Measurements from ENCODE around the gene OR56B4.

Gene OR56B4

DNA sequence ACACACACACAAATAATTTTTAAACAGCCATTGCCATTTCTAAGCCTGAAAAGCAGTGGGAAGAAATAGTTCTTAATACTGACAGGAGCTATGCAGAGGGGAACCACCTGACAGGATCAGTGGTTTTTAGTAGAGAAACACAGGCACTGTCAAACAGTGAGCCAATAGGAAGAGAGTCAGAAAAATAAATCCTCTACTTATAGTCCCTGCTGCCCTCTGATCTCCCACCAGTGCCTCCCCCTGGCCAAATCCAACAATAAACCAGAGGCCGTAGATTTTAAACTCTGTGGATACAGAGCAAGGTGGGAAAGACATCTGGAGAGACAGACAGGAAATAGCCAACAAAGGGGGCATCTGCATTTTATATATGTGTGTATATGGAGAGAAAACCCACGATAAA lies 7.9 kb upstream of the OR56B4 start:
- H3K9me3 ChIP-seq: no peaks in the 10 kb centered on the region
- H3K4me3 ChIP-seq: no peak overlapping the region
- no peak for DNase-seq
- TF ChIP-seq, protein P1, sequence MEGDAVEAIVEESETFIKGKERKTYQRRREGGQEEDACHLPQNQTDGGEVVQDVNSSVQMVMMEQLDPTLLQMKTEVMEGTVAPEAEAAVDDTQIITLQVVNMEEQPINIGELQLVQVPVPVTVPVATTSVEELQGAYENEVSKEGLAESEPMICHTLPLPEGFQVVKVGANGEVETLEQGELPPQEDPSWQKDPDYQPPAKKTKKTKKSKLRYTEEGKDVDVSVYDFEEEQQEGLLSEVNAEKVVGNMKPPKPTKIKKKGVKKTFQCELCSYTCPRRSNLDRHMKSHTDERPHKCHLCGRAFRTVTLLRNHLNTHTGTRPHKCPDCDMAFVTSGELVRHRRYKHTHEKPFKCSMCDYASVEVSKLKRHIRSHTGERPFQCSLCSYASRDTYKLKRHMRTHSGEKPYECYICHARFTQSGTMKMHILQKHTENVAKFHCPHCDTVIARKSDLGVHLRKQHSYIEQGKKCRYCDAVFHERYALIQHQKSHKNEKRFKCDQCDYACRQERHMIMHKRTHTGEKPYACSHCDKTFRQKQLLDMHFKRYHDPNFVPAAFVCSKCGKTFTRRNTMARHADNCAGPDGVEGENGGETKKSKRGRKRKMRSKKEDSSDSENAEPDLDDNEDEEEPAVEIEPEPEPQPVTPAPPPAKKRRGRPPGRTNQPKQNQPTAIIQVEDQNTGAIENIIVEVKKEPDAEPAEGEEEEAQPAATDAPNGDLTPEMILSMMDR (IDR thresholded peaks at IDR 0.05): no peak
- no peaks in the 10 kb centered on the region for H3K27me3 ChIP-seq
- no peak overlapping the region for H3K27ac ChIP-seq
- intact Hi-C loops (cut with DNase I; ENCODE audit: low total_unique reads): no loop called here
- no peaks in the 10 kb centered on the region for H3K36me3 ChIP-seq
- H3K4me1 ChIP-seq: no peaks in the 10 kb centered on the region

DNA sequence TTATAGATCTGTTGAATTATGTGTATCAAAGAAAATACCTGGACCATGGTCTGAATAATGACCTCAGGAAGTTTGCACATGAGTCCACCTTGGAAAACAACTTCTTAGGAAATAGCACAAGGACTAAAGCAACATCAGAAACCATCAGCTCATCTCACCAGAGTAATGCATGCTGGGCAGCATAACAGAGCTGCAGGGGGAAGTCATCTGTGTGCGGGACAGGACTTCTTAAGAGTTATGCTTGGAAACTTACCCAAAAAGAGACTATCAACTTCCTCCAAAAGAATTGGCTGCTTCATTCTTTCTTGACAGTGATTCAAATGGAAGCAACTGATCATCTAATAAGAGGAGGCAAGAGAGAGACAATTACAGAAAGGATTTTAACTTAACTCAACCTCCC lies 2.5 kb downstream of the OR56B4 start:
- intact Hi-C loops (cut with DNase I; ENCODE audit: low total_unique reads): no loop called here
- no peak overlapping the region for H3K4me3 ChIP-seq
- no peak for DNase-seq
- H3K9me3 ChIP-seq: peaks cover 0 to under 1% (median 0%) of the 10 kb centered on the region in 3 donors
- H3K27ac ChIP-seq: no peak overlapping the region
- no peaks in the 10 kb centered on the region for H3K27me3 ChIP-seq
- no peaks in the 10 kb centered on the region for H3K4me1 ChIP-seq
- TF ChIP-seq, protein P1 (IDR thresholded peaks at IDR 0.05): no peak
- no peaks in the 10 kb centered on the region for H3K36me3 ChIP-seq

DNA sequence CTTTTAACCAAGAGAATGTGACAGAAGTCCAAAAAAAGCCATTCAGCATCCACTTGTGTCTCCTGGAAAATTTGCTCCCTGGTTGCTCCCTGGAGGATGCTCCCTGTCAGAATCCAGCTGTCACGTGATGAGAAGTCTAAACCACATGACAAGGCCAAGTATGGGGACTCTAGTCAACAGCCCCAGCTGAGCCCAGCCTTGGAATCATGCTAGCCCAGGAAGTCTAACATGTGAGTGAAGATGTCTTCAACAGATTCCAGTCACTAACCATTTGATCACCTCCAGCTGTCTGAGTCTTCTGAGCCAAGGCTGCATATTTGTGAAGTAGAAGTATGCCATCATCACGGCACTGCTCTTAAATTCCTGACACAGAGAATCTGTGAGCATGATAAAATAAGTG lies 4.2 kb downstream of the OR56B4 start:
- DNase-seq: no peak
- H3K4me1 ChIP-seq: no peaks in the 10 kb centered on the region
- H3K27me3 ChIP-seq: no peaks in the 10 kb centered on the region
- intact Hi-C loops (cut with DNase I; ENCODE audit: low total_unique reads): no loop called here
- H3K4me3 ChIP-seq: no peak overlapping the region
- H3K9me3 ChIP-seq: peaks cover 0 to 4% (median 4%) of the 10 kb centered on the region in 3 donors
- no peak overlapping the region for H3K27ac ChIP-seq
- TF ChIP-seq, protein P1 (IDR thresholded peaks at IDR 0.05): no peak
- no peaks in the 10 kb centered on the region for H3K36me3 ChIP-seq

DNA sequence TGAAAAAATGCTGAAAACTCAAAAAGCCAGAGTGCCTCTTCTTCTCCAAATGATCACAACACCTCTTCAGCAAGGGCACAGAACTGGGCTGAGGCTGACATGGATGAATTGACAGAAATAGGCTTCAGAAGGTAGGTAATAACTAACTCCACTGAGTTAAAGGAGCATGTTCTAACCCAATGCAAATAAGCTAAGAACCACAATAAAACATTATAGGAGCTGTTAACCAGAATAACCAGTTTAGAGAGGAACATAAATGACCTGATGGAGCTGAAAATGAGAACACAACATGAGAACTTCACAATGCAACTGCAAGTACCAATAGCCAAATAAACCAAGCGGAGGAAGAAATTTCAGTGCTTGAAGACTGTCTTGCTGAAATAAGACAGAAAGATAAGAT lies 9.2 kb downstream of the OR56B4 start:
- Histone ChIP-seq H3K36me3 (no peaks in the 10 kb centered on the region), H3K27me3 (no peaks in the 10 kb centered on the region), H3K4me1 (no peaks in the 10 kb centered on the region), H3K4me3 (no peak overlapping the region), H3K27ac (no peak overlapping the region), H3K9me3 (peaks cover 0 to 4% (median 4%) of the 10 kb centered on the region in 3 donors)
- TF ChIP-seq, protein P1 (IDR thresholded peaks at IDR 0.05): no peak
- DNase-seq: no peak
- intact Hi-C loops (cut with DNase I; ENCODE audit: low total_unique reads): no loop called here

DNA sequence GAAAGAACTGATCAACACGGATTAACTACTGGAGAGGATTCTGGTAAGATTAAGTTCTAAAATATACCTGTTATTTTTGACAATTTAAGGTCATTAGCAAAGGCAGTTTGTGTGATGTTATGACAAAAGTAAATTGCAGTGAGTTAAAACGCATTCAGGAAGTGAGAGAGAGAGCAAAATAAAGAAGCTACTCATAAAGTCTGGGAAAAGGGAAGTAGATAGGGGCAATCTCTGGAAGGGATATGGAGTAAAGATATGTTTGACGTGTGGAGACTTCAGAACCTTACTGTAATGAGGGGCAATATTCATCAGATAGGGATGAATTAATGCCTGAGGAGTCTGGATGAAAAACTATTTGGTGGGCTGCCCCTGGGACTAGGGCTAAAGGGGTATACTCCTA lies 16.8 kb downstream of the OR56B4 start:
- TF ChIP-seq, protein P1 (IDR thresholded peaks at IDR 0.05): no peak
- H3K9me3 ChIP-seq: no peaks in the 10 kb centered on the region
- intact Hi-C loops (cut with DNase I; ENCODE audit: low total_unique reads): no loop called here
- no peak for DNase-seq
- H3K4me3 ChIP-seq: no peak overlapping the region
- H3K36me3 ChIP-seq: no peaks in the 10 kb centered on the region
- no peak overlapping the region for H3K27ac ChIP-seq
- no peaks in the 10 kb centered on the region for H3K27me3 ChIP-seq
- no peaks in the 10 kb centered on the region for H3K4me1 ChIP-seq

DNA sequence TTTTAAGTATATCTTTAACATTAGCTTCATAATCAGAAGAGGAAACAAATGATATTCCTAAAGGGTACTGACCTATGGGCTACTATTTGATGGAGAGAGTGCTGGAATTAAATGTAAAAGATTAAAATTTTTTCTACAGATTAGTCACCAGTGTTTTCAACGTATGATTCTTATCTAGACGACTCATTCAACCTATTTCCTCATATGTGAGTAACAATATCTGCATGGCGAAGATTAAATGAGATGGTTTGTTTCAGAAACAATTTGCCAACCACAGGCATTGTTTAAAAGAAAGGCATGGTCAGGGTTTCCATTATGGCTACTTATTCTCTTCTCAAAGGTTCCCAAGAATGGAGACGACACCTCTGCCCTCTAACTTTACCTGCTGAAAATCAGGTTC lies 20.4 kb downstream of the OR56B4 start:
- no peaks in the 10 kb centered on the region for H3K36me3 ChIP-seq
- no peaks in the 10 kb centered on the region for H3K27me3 ChIP-seq
- no peaks in the 10 kb centered on the region for H3K9me3 ChIP-seq
- H3K4me3 ChIP-seq: no peak overlapping the region
- DNase-seq: no peak
- TF ChIP-seq, protein P1 (IDR thresholded peaks at IDR 0.05): no peak
- no peaks in the 10 kb centered on the region for H3K4me1 ChIP-seq
- H3K27ac ChIP-seq: no peak overlapping the region
- intact Hi-C loops (cut with DNase I; ENCODE audit: low total_unique reads): no loop called here
